Breast epithelium (tissue), 4 donors: ENCODE results near the gene RP9. TPM values are rescaled to one million over a fixed set of nuclear protein-coding genes. Genes with fewer than 3 reads are reported as not detected.

ENCODE experiments used
- DNase-seq, 2 donors: peaks; one replicate each; pipeline ENCODE4 v3.0.0-alpha.2; 2019; ENCODE audit warnings: low spot score in 2 of 2
- H3K27ac ChIP-seq, 2 donors: fragments of 200-600 bp; sonication (generic) in 1 of 2; one replicate each; pipeline ENCODE4 v1.5.1; 2016 to 2019; ENCODE audit warnings: mild to moderate bottlenecking in 1 of 2
- H3K27me3 ChIP-seq, 2 donors: fragments of 200-600 bp; sonication (generic) in 1 of 2; one replicate each; pipeline versions ENCODE4 v1.5.1 to v1.6.0; 2017 to 2019; ENCODE audit warnings: control low read depth in 1 of 2, mild to moderate bottlenecking in 1 of 2
- H3K36me3 ChIP-seq: fragments of 200-600 bp; one replicate; pipeline ENCODE4 v1.5.1; 2019
- H3K4me1 ChIP-seq, 2 donors: fragments of 200-600 bp; sonication (generic); one replicate each; pipeline ENCODE4 v1.5.1; 2016 to 2019; ENCODE audit warnings: control low read depth in 1 of 2
- H3K4me3 ChIP-seq, 3 donors: fragments of 200-600 bp; sonication (generic); 1 replicate in 2 of 3; 2 replicates in 1 of 3; pipeline ENCODE4 v1.5.1; 2016 to 2019; ENCODE audit warnings: mild to moderate bottlenecking in 3 of 3, moderate library complexity in 2 of 3
- H3K9me3 ChIP-seq, 2 donors: fragments of 200-600 bp; sonication (generic) in 1 of 2; one replicate each; pipeline ENCODE4 v1.5.1; 2016 to 2019; ENCODE audit warnings: control low read depth in 1 of 2
- CTCF ChIP-seq, 3 donors: fragments of 450-650 bp; IDR thresholded peaks; one replicate each; pipeline ENCODE4 v1.5.1; 2016 to 2017; ENCODE audit warnings: antibody characterized with exemption in 3 of 3, mild to moderate bottlenecking in 3 of 3, moderate library complexity in 3 of 3
- POLR2A ChIP-seq: fragments of 450-650 bp; IDR thresholded peaks from one replicate; pipeline ENCODE4 v1.6.1; 2016; ENCODE audit warnings: antibody characterized with exemption, mild to moderate bottlenecking, moderate library complexity
- POLR2AphosphoS5 ChIP-seq, 3 donors: sonication (generic); formaldehyde crosslinking; IDR thresholded peaks; one replicate each; pipeline ENCODE4 v1.6.1; 2017; ENCODE audit warnings: antibody characterized with exemption in 3 of 3
- intact Hi-C: fragments of 100-400 bp; cut with DNase I; formaldehyde crosslinking; loops from one replicate; pipeline ENCODE4 v1.15.1; 2023; ENCODE audit warnings: low total_unique reads
- total RNA-seq, 3 donors: library from RNA; depleted of rRNA; stranded (reverse); fragments of >200 nt; gene quantifications; one replicate each; pipeline ENCODE4 v1.1.0, GENCODE V29; 2016

The RP9 gene
- total RNA-seq, 3 donors from 2014 or later = 8.5 to 17.0 (median 13.4) TPM

GRCh38 chr7:33050535-33051318 lies 58.5 kb downstream of the RP9 start:
- H3K27ac ChIP-seq = peak overlapping the region; percentile 6 to 31
- TF ChIP-seq CTCF (IDR thresholded peaks at IDR 0.05) (peak in 2 of 3 donors; percentile 66 to 69), POLR2A (no peak), POLR2AphosphoS5 (IDR thresholded peaks at IDR 0.05) (no peak)
- no peaks in the 10 kb centered on the region for H3K27me3 ChIP-seq
- H3K9me3 ChIP-seq = no peaks in the 10 kb centered on the region
- H3K4me3 ChIP-seq = peak overlapping the region in 1 of 3 donors; percentile 3
- intact Hi-C loops = no loop called here
- DNase-seq = no peak
- H3K4me1 ChIP-seq = peaks cover 0 to 3% of the 10 kb centered on the region in 2 donors
- no peaks in the 10 kb centered on the region for H3K36me3 ChIP-seq

- Histone ChIP-seq H3K4me1 (peaks cover 0 to 3% of the 10 kb centered on the region in 2 donors), H3K4me3 (no peak overlapping the region), H3K27me3 (no peaks in the 10 kb centered on the region), H3K27ac (no peak overlapping the region), H3K9me3 (no peaks in the 10 kb centered on the region), H3K36me3 (no peaks in the 10 kb centered on the region)
- no peak for TF ChIP-seq POLR2AphosphoS5 (IDR thresholded peaks at IDR 0.05)
- TF ChIP-seq CTCF (IDR thresholded peaks at IDR 0.05) = no peak
- no peak for TF ChIP-seq POLR2A
- intact Hi-C loops = no loop called here
- DNase-seq = no peak
Observed at GRCh38 chr7:33048704-33049103, 60.5 kb downstream of the RP9 start.

- Histone ChIP-seq H3K9me3 (no peaks in the 10 kb centered on the region), H3K27ac (no peak overlapping the region), H3K4me3 (no peak overlapping the region), H3K36me3 (no peaks in the 10 kb centered on the region), H3K27me3 (no peaks in the 10 kb centered on the region), H3K4me1 (peaks cover 0 to 3% of the 10 kb centered on the region in 2 donors)
- intact Hi-C loops = no loop called here
- DNase-seq = no peak
- no peak for TF ChIP-seq POLR2A
- TF ChIP-seq CTCF (IDR thresholded peaks at IDR 0.05) = no peak
- no peak for TF ChIP-seq POLR2AphosphoS5 (IDR thresholded peaks at IDR 0.05)
Observed at GRCh38 chr7:33048257-33048656, 60.9 kb downstream of the RP9 start.

- no peak overlapping the region for H3K4me3 ChIP-seq
- DNase-seq = no peak
- H3K36me3 ChIP-seq = no peaks in the 10 kb centered on the region
- no peaks in the 10 kb centered on the region for H3K27me3 ChIP-seq
- TF ChIP-seq POLR2A (no peak), CTCF (IDR thresholded peaks at IDR 0.05) (no peak), POLR2AphosphoS5 (IDR thresholded peaks at IDR 0.05) (no peak)
- intact Hi-C loops = loop anchor here (1.0 kb wide), 1 partner anchor 21 kb away; no protein-coding TSS in a partner anchor
- no peaks in the 10 kb centered on the region for H3K9me3 ChIP-seq
- peaks cover 0 to 3% of the 10 kb centered on the region in 2 donors for H3K4me1 ChIP-seq
- peak overlapping the region; percentile 5 to 80 for H3K27ac ChIP-seq
Observed at GRCh38 chr7:33044986-33045385, 64.2 kb downstream of the RP9 start.

Other genes with a start within 250 kb of the RP9 start
- 10 to 100 TPM; 36.7 to 55.9 (median 38.9) TPM for gene KBTBD2, start 217.6 kb downstream of the RP9 start, total RNA-seq
- 100 to 1,000 TPM in 2 of 3 donors, 10 to 100 TPM in 1; 74.9 to 236 (median 100) TPM for gene FKBP9, start 152.0 kb downstream of the RP9 start, total RNA-seq
- 10 to 100 TPM; 22.2 to 42.3 (median 27.5) TPM for gene NT5C3A, start 46.6 kb downstream of the RP9 start, total RNA-seq
- 10 to 100 TPM; 27.4 to 49.5 (median 43.6) TPM for gene BBS9, start 20.2 kb upstream of the RP9 start, total RNA-seq